HG03025 (cell line): ENCODE measurements around the gene ENOX1.

ENCODE experiments used
- ATAC-seq: cut with Tn5 transposase; IDR thresholded peaks from one replicate; pipeline ENCODE4 v1.9.1; 2021; ENCODE audit warnings: mild to moderate bottlenecking, moderate library complexity; ENCODE audit not compliant: unreplicated experiment, low FRiP score

Gene ENOX1

GRCh38 chr13:43749503-43749902 is 37.3 kb downstream of the ENOX1 start:
- ATAC-seq: no peak

GRCh38 chr13:43744261-43745031 is 42.3 kb downstream of the ENOX1 start:
- ATAC-seq: no peak

GRCh38 chr13:43742911-43743310 is 43.9 kb downstream of the ENOX1 start:
- ATAC-seq: no peak

DNA sequence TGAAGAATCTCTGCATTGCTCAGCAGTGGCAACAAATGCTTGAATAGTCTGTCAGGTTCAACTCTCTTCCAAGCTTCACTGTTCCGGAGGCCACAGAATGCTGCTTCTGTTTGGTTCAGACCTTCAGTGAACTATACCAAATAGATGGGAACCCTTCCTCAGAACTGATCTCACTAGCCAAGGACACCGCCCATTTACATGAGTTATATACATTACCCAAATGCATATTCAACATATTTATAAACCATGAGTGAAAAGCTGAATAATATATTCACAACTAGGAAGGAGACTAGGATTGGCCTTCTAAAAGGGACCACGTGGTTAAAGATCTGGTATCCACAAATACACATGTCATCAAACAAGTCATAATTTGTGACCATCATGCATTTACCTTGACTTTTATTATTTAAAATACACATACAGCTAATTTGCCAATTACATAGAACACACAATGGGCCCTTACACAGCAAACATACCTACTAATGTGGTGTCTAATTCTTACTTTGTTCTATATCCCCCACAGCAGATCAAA is 49.3 kb downstream of the ENOX1 start:
- no peak for ATAC-seq

DNA sequence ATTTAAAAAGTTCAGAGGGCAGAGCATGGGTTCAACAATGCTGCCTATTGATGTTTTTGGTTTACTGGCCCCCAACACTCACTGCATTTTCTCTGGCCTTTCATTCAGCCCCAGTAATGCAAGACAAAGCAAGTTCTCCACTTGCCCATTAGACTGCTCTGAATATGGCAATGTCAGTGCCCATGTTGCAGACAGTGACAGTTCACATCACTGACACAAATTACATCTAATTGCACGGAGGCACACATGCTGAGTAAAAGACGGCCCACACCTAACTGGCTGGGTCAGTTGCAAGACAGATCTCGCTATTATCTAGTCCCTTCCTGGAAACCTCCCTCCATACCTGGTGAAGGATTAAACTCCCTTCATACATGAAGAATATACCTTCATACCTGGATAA is 54.0 kb downstream of the ENOX1 start:
- ATAC-seq: no peak

DNA sequence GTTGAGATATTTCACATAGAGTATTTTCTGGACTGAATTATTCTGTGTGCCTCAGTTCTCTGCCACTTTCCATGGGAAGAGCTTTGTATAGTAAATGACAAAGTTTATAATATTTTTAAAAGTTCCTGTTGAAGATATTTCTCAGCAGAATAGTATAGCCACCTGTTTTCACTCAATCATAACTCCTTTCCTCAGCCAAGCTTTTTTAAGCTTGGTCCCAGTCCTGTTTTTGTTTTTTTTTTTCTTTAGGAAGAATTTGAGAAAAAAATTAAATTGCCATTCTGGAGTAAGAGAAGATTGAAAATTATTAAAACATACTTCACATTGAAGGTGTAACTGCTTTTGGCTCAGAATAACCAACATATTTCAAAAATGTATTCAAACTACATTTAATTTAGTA is 55.5 kb downstream of the ENOX1 start:
- ATAC-seq: no peak

DNA sequence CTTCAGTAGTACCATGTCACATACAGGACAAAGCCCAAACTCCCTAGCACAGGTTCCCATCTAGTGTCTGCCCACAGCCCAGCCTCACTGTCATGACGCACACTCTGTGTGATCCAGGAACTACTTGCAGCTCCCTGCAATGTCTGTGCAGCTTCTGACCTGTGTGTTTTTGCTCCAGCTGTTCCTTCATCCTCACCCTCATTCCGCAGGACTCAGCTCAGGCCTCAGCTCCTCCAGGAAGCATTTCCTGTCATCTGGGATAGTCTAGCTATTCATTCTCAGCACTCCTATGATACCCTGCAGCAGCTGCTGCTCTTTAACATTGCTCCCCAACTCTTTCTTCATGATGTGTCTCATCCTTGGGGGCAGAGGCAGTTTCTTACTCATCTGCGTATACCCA is 56.1 kb downstream of the ENOX1 start:
- ATAC-seq: no peak

DNA sequence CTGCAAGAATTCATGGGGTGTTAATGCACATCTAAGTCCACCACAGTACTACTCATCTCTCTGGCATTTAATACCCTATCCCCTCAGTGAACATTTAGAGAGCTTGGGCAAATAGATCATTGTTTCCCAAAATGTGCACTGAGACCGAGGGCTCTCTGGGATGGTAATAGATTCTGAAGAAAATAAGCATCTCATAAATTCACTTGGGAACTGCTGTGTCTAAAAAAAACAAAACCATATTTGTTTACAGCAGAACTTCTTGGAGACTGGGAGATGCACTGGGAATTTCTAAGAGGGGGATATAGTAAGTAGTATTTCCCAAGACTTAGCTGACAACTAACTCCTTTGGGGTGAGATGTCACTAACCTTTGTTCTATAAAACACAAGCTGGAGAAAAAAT is 58.4 kb downstream of the ENOX1 start:
- ATAC-seq: no peak

DNA sequence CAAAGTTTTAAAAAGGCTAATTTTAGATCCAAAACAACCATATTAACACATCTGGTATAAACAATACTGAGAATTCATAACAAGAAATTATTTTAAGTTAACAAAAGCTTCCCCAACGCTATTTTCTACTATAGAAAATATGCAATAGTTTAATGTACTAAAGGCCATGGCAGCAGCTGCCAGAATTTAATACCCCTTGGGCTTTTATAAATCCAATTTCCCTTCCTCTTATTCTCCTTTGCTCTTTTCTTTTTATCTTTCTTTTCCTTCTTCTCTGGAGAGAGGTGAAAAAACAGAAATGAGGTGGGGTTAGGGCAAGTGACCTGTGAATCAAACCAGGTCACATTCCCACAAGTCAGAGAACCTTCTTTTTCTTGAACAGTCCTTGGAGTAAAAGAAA is 58.9 kb downstream of the ENOX1 start:
- ATAC-seq: no peak

GRCh38 chr13:43725460-43725859 is 61.3 kb downstream of the ENOX1 start:
- no peak for ATAC-seq

DNA sequence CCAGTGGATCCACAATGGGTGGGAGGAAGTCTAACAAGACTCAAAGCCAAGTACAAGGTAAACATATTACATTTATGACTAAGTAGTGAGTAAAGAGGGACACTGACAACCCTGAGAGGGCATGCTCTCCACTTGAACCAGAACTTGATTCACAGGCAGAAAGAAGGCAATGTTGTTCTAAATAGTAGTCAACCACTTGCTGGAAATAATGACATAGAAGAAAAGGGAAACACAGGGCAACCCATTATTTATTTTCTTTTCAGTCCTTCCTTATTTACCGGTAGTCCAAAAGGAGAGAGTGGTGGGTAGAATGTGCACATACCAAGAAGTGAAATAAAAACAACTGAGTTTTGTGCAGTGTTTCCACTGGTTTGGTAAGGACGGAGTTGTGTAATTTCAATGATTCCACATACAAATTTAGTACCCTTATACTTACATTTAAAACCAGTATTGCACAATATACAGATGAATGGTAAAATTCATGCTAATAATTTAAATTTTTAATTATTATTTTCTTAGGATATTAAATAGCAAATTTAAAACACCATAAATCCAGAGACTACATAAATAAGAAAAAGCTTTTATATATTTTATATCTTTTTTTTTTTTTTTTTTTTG is 65.9 kb downstream of the ENOX1 start:
- ATAC-seq: no peak

DNA sequence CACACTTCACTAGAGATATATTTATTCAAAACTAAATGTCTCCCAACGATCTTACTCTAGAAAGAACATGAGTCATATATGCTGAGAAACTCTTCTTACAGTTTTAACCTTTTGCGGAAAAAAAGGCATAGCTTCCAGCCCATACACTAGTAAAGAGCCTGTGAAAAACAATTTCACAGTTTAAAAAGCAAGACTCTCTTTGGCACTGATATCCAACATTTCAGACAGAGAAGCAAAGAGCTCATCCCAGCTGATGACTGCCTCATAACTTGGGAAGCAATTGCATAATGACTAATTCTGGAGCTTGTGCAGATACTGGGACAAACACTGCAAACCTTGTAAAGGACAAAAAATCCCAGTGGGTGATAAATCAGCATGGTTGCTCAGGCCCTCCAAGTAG is 88.0 kb downstream of the ENOX1 start:
- ATAC-seq: no peak

DNA sequence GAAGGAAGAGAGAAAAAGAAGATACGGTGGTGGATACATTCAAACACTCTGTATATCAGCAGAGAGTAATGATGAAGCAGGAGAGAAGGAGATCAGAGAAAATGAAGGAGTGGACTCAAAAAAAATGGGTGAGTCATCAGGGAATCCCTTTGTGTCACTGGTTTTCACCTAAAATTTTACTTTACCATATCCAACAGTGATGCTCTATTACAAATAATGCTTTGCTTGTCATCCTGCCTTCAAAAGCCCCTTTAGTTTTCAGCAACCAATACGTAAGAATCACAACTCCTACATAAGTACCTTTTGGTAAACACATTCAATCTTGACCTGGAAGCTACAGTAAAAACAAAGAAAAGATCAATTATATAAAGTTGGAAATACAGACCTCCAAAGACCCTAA is 88.8 kb downstream of the ENOX1 start:
- no peak for ATAC-seq

GRCh38 chr13:43697323-43697722 is 89.4 kb downstream of the ENOX1 start:
- no peak for ATAC-seq

DNA sequence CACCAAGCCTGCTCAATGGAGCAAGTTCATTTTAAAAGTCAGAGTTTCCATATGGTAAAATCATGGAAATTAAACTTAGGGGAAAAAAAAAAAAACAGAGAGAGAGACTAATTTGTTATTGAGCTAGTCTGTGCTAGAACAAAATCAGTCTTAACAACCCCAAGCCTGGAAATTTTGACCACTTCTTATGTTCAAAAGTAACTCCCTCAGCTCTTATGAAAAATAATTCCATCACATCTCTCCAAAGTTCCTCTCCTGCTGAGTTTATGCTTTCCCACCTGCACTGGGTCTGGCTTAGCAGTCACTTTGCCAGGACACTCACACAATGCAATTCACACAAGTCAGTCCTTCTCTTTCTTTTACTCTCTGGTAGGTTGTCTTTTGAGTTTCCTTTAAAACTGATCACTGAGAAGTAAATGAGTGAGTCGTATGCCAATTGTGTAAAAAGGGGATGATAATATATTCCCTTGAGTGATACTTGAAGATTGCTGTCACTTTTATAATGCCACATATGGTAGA is 92.6 kb downstream of the ENOX1 start:
- ATAC-seq: no peak

- ATAC-seq: no peak
Measured at GRCh38 chr13:43693639-43694038, 93.1 kb downstream of the ENOX1 start.

GRCh38 chr13:43688227-43688907 is 98.4 kb downstream of the ENOX1 start:
- ATAC-seq: no peak

GRCh38 chr13:43687038-43687437 is 99.7 kb downstream of the ENOX1 start:
- ATAC-seq: no peak

DNA sequence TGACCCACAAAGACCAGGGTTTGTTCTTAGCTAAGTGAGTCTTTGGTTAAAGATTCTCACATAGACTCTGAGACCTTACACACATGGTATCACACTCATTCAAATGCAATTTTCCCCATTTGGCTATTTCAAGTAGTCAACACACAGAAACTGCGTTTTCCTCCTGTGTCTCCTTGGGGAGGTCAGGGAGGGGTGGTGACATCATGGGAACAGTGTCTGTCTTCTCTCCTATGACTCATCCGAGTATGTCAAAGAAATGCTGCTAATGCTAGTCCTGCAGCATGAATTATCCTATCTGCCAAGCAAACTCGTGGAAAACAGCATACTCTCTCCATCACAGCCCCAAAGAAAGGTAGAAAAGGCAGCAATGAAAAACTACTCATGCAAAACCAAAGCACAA is 100.2 kb downstream of the ENOX1 start:
- ATAC-seq: no peak

DNA sequence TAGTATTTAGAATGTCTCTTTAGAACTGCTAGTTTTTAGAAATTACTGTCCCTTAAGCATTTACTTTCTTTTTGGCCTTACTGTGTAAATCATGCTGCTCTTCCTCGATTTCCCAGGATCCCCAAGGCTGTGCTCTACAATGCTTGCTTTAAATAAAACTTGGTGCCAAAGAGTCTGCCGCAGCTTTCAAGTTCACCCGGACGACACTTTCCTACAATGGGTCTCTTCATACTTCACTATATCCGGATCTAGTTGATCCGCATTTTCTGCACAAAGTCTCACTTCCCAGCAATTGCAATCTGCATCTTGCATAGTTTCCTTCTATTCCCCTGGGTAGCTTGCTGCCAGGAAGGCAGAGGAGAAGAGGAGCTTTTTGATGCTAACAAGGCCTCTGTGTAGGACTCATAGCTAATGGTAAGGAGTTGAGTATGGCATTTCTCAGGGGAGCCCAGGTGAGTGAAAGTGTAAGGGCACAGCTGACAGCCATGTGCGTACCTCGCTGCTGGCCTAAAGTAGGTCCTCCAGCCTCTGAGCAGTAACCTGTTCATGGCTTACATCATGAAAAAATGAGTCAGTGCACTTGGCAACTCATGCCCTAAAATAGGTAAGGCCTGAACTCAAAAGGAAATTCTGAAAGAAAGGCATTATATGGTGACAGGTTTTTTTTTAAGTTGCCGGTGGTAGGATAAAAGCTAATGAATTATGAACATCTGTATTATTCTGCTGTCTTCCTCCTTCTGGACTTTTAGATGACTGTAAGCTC is 101.6 kb downstream of the ENOX1 start:
- ATAC-seq: no peak

GRCh38 chr13:43682701-43683100 is 104.1 kb downstream of the ENOX1 start:
- no peak for ATAC-seq
